Caki2 (cell line): ENCODE measurements around the gene MROH2A. TPM values are rescaled to one million over a fixed set of nuclear protein-coding genes. Genes with fewer than 3 reads are reported as not detected.

Experiments used
- DNase-seq: peaks from one replicate; pipeline ENCODE4 v3.0.0-alpha.2; 2015; ENCODE audit warnings: low read depth
- in situ Hi-C: cut with HindIII; loops from 2 replicates; pipeline ENCODE4 v1.10.0; 2016; ENCODE audit warnings: low sequenced_read_pairs, low pct_unique_long_range_greater_than_20kb, mixed read lengths
- total RNA-seq: library from RNA; depleted of rRNA; stranded (reverse); fragments of >200 nt; shearing (Covaris generic); gene quantifications from 2 replicates; pipeline ENCODE4 v1.2.3, GENCODE V29; 2014; ENCODE audit warnings: low replicate concordance

Gene MROH2A
- total RNA-seq, 1 experiment from 2014 or later = not detected

GRCh38 chr2:233828546-233829192, 50.5 kb downstream of the MROH2A start:
- DNase-seq = no peak
- in situ Hi-C loops = no loop called here

GRCh38 chr2:233829193-233830110, 51.3 kb downstream of the MROH2A start:
- DNase-seq = no peak
- in situ Hi-C loops = no loop called here

- no peak for DNase-seq
- in situ Hi-C loops = no loop called here
These were observed 52.1 kb downstream of the MROH2A start for GRCh38 chr2:233830111-233830802.

- in situ Hi-C loops = no loop called here
- no peak for DNase-seq
These were observed 53.0 kb downstream of the MROH2A start for GRCh38 chr2:233831011-233831721.

GRCh38 chr2:233831861-233832260, 53.7 kb downstream of the MROH2A start:
- in situ Hi-C loops = no loop called here
- no peak for DNase-seq

GRCh38 chr2:233832414-233832813, 54.3 kb downstream of the MROH2A start:
- in situ Hi-C loops = no loop called here
- DNase-seq = no peak

DNA sequence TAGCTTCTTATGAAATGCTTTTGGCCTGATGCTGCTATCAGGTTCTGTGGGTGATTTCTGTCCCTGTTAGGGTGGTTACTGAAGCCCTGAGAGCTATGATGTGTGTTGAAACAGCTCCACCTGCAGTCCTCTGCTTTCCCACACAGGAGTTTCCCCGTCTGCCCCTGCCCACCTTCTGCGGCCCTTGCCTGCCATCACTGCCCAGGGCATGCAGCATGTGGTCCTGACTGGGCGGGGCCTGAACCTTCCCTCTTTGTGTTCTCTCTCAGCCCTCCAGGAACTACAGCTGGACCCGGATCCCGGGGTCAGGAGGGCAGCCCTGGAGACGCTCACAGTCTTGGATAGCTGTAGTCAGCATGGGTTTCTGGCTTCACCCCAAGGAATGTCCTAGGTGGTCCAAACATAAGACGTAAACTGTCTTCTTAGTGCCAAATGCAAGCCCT, 54.8 kb downstream of the MROH2A start:
- peak; percentile 62 for DNase-seq
- in situ Hi-C loops = no loop called here

- in situ Hi-C loops = no loop called here
- DNase-seq = no peak
These were observed 55.2 kb downstream of the MROH2A start for GRCh38 chr2:233833345-233833744.

- no peak for DNase-seq
- in situ Hi-C loops = no loop called here
These were observed 57.4 kb downstream of the MROH2A start for GRCh38 chr2:233835230-233836186.

GRCh38 chr2:233836359-233836758, 58.2 kb downstream of the MROH2A start:
- in situ Hi-C loops = no loop called here

DNA sequence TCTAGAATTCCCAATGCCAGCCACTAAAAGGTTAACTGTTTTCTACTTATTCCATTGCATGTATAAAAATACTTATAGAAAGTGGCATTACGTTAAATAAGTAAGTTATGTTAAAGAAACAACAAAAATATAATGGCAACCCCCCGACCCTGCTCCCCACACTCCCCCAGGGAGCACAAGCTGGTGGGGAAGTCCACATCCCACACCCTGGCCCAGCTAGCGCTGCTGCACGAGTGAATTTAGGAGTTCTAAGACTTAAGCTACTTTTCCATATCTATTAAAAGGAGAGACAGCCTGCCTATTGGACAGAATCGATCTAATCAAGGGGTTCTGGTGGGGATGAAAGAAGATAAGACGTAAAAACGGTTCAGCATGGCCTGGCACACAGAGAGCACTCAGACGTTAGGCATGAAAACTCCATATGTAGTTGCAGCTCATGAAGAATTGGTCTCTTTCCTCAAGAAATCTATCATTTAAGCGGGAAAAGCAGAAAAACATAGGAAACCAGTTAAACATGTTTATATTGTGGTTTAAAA, 59.6 kb downstream of the MROH2A start:
- in situ Hi-C loops = no loop called here
- DNase-seq = no peak

More at GRCh38 chr2:233836359-233836758, 58.2 kb downstream of the MROH2A start:
- no peak for DNase-seq

- in situ Hi-C loops = no loop called here
- DNase-seq = no peak
These were observed 60.1 kb downstream of the MROH2A start for GRCh38 chr2:233838251-233838650.

DNA sequence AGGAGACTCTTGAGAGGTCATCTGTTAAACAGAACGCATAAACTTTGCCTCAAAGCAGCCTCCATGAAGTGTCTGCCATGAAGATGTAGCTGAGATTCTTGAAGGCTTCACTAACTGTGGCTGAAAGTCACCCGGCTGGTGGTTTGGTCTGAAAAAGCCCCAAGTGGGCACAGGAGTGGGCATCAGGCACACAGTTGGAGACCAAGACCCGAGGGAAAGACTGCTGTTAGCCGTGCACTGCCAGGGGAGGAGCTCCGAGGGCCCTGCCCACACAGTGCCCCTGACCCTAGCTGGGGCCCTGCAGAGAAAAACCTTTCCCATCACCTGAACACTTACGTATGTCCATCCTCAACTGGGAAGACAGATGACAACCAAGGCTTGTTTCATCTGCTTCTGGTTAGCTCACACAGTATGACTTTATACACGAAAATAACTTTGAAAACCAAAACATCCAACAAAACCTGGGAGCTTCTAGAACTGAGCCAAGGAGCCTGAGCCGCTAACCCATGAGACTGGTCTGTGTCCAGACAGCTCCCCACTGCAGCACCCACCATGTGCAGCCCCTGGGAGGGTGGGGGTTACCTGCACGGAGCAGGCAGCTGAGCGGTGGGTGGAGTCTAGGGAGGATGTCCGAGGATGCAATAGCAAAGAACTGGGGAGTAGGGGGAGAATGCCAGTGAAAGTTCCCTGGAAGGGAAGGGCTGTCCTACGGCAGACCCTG, 60.8 kb downstream of the MROH2A start:
- in situ Hi-C loops = no loop called here
- DNase-seq = no peak

DNA sequence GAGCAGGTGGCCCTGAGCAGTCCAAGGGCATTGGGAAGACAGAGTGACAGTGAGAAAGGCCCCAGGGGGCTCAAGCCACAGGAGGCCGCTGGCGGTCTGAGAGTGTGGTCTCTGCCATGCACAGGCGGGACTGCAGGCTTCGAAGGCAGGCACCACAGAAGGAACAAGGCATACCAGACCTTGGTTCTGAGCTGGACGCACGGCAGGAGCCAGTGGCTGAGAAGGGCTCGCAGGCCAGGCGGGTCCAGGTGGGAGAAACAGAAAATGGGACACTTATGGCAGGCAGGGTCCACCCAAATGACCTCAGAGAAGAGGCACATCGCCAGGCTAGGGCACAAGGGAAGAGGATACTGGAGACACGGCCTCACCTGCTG, 61.3 kb downstream of the MROH2A start:
- DNase-seq = no peak
- in situ Hi-C loops = no loop called here

GRCh38 chr2:233840520-233840919, 62.4 kb downstream of the MROH2A start:
- DNase-seq = no peak
- in situ Hi-C loops = no loop called here

- no peak for DNase-seq
- in situ Hi-C loops = no loop called here
These were observed 63.1 kb downstream of the MROH2A start for GRCh38 chr2:233841183-233841582.
